ENCODE results near the gene KANTR.

DNA sequence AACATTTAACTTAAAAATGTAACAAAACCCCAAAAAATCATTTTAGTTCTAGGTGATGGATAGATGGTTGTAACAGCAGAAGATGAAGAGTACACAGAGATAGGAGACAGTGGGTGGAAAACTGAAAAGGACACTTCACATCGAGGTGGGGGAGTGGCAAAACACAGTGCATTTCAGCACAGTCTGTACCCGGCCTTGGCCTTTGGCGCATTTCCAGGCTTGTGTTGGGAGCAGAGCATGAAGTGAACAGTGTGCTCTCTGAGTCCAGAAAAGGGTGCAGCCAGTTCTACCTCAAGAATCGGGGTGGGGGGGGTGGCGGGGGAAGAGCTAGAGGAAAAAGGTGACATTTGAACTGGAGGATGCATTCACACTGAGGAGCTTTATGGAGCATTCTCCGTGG, 7.5 kb upstream of the KANTR start:
- TF ChIP-seq POLR2AphosphoS5 (IDR thresholded peaks at IDR 0.05; ENCODE audit: low read depth, low read length) (no peak), TAF1 (IDR thresholded peaks at IDR 0.05; ENCODE audit: borderline replicate concordance, insufficient read depth, low read length) (no peak), SIN3A (IDR thresholded peaks at IDR 0.05; ENCODE audit: borderline replicate concordance, insufficient read depth, low read length) (no peak), FOXP2 (optimal IDR thresholded peaks at IDR 0.05; ENCODE audit: borderline replicate concordance, extremely low read depth, extremely low read length, insufficient read depth) (no peak)
- TF ChIP-seq, protein P1, sequence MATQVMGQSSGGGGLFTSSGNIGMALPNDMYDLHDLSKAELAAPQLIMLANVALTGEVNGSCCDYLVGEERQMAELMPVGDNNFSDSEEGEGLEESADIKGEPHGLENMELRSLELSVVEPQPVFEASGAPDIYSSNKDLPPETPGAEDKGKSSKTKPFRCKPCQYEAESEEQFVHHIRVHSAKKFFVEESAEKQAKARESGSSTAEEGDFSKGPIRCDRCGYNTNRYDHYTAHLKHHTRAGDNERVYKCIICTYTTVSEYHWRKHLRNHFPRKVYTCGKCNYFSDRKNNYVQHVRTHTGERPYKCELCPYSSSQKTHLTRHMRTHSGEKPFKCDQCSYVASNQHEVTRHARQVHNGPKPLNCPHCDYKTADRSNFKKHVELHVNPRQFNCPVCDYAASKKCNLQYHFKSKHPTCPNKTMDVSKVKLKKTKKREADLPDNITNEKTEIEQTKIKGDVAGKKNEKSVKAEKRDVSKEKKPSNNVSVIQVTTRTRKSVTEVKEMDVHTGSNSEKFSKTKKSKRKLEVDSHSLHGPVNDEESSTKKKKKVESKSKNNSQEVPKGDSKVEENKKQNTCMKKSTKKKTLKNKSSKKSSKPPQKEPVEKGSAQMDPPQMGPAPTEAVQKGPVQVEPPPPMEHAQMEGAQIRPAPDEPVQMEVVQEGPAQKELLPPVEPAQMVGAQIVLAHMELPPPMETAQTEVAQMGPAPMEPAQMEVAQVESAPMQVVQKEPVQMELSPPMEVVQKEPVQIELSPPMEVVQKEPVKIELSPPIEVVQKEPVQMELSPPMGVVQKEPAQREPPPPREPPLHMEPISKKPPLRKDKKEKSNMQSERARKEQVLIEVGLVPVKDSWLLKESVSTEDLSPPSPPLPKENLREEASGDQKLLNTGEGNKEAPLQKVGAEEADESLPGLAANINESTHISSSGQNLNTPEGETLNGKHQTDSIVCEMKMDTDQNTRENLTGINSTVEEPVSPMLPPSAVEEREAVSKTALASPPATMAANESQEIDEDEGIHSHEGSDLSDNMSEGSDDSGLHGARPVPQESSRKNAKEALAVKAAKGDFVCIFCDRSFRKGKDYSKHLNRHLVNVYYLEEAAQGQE (IDR thresholded peaks at IDR 0.05; ENCODE audit: insufficient read depth in 1 of 2, low read depth in 2 of 2, low read length in 2 of 2) = no peak

All from PFSK-1 (cell line).